Esophagus muscularis mucosa (tissue), 4 donors: ENCODE measurements around the gene NGDN. TPM values are rescaled to one million over a fixed set of nuclear protein-coding genes. Genes with fewer than 3 reads are reported as not detected.

Experiments used
- DNase-seq: peaks from one replicate; pipeline ENCODE4 v3.0.0-alpha.2; 2017; ENCODE audit errors: extremely low spot score
- H3K27ac ChIP-seq, 4 donors: fragments of 200-600 bp; sonication (generic); replicated peaks in 1 of 4; 1 replicate in 3 of 4; 2 replicates in 1 of 4; pipeline ENCODE4 v1.5.1; 2016 to 2019; ENCODE audit warnings: mild to moderate bottlenecking in 1 of 4
- H3K27me3 ChIP-seq, 4 donors: fragments of 200-600 bp; sonication (generic); one replicate each; pipeline versions ENCODE4 v1.5.1 to v1.6.0; 2016 to 2019
- H3K36me3 ChIP-seq, 4 donors: fragments of 200-600 bp; sonication (generic); one replicate each; pipeline ENCODE4 v1.5.1; 2016 to 2019
- H3K4me1 ChIP-seq, 4 donors: fragments of 200-600 bp; sonication (generic); one replicate each; pipeline ENCODE4 v1.5.1; 2016 to 2019
- H3K4me3 ChIP-seq, 4 donors: fragments of 200-600 bp; sonication (generic); 1 replicate in 2 of 4; 2 replicates in 2 of 4; pipeline ENCODE4 v1.5.1; 2016 to 2019; ENCODE audit warnings: mild to moderate bottlenecking in 4 of 4, moderate library complexity in 1 of 4
- H3K9me3 ChIP-seq, 4 donors: fragments of 200-600 bp; sonication (generic); 1 replicate in 3 of 4; 2 replicates in 1 of 4; pipeline ENCODE4 v1.5.1; 2016 to 2019
- CTCF ChIP-seq, 3 experiments: fragments of 200-600 bp in 2 of 3; fragments of 450-650 bp in 1 of 3; sonication (generic) in 2 of 3; IDR thresholded peaks; one replicate each; pipeline ENCODE4 v1.5.1; 2017 to 2019; ENCODE audit warnings: antibody characterized with exemption in 3 of 3, mild to moderate bottlenecking in 2 of 3, moderate library complexity in 1 of 3
- EP300 ChIP-seq: sonication (generic); formaldehyde crosslinking; IDR thresholded peaks from one replicate; pipeline ENCODE4 v1.6.1; 2017; ENCODE audit warnings: antibody characterized with exemption
- POLR2A ChIP-seq: fragments of 450-650 bp; IDR thresholded peaks from one replicate; pipeline ENCODE4 v1.6.1; 2017; ENCODE audit warnings: antibody characterized with exemption, moderate library complexity, mild to moderate bottlenecking, low read depth
- POLR2AphosphoS5 ChIP-seq, 2 donors: sonication (generic); formaldehyde crosslinking; IDR thresholded peaks; one replicate each; pipeline ENCODE4 v1.6.1; 2017; ENCODE audit warnings: antibody characterized with exemption in 2 of 2
- WGBS: methylation state at CpG from one replicate; pipeline ENCODE4 v1.1.5; 2018; 5-methylcytosine and 5-hydroxymethylcytosine counted together
- intact Hi-C: fragments of 100-400 bp; cut with DNase I; formaldehyde crosslinking; loops from one replicate; pipeline ENCODE4 v1.15.1; 2023
- total RNA-seq, 4 donors: library from RNA; depleted of rRNA; stranded (reverse); fragments of >200 nt; gene quantifications; one replicate each; pipeline versions ENCODE4 v1.1.0 to v1.2.1, GENCODE V29; 2016

The NGDN gene
- total RNA-seq, 4 donors from 2014 or later: 21.6 to 43.2 (median 34.0) TPM

- H3K9me3 ChIP-seq: no peaks in the 10 kb centered on the region
- no peaks in the 10 kb centered on the region for H3K4me1 ChIP-seq
- WGBS: 84% methylated on average over 8 of the region's 9 CpGs
- H3K4me3 ChIP-seq: no peak overlapping the region
- intact Hi-C loops: no loop called here
- TF ChIP-seq EP300: no peak
- no peak overlapping the region for H3K27ac ChIP-seq
- peaks cover 0 to 22% (median 4%) of the 10 kb centered on the region in 4 donors for H3K36me3 ChIP-seq
- no peaks in the 10 kb centered on the region for H3K27me3 ChIP-seq
- no peak for DNase-seq
Measured at GRCh38 chr14:23522643-23523198, 53.2 kb downstream of the NGDN start.

GRCh38 chr14:23523229-23524016 lies 53.9 kb downstream of the NGDN start:
- H3K4me3 ChIP-seq: no peak overlapping the region
- H3K36me3 ChIP-seq: peaks cover 0 to 22% (median 4%) of the 10 kb centered on the region in 4 donors
- 92% methylated on average over 9 of the region's 16 CpGs for WGBS
- TF ChIP-seq CTCF (IDR thresholded peaks at IDR 0.05): no peak
- intact Hi-C loops: no loop called here
- no peak for DNase-seq
- no peaks in the 10 kb centered on the region for H3K27me3 ChIP-seq
- H3K27ac ChIP-seq: no peak overlapping the region
- H3K4me1 ChIP-seq: no peaks in the 10 kb centered on the region
- no peaks in the 10 kb centered on the region for H3K9me3 ChIP-seq

GRCh38 chr14:23524954-23525353 lies 55.5 kb downstream of the NGDN start:
- H3K9me3 ChIP-seq: no peaks in the 10 kb centered on the region
- no peak for DNase-seq
- H3K27ac ChIP-seq: no peak overlapping the region
- intact Hi-C loops: no loop called here
- no peaks in the 10 kb centered on the region for H3K4me1 ChIP-seq
- TF ChIP-seq CTCF (IDR thresholded peaks at IDR 0.05): no peak
- no peak for TF ChIP-seq EP300
- TF ChIP-seq POLR2A: no peak
- no peak for TF ChIP-seq POLR2AphosphoS5 (IDR thresholded peaks at IDR 0.05)
- H3K27me3 ChIP-seq: no peaks in the 10 kb centered on the region
- H3K4me3 ChIP-seq: no peak overlapping the region
- WGBS: 96% methylated on average over 14 of the region's 14 CpGs
- peaks cover 0 to 22% (median 4%) of the 10 kb centered on the region in 4 donors for H3K36me3 ChIP-seq

GRCh38 chr14:23525611-23526010 lies 56.1 kb downstream of the NGDN start:
- H3K36me3 ChIP-seq: peaks cover 0 to 22% (median 4%) of the 10 kb centered on the region in 4 donors
- H3K27ac ChIP-seq: no peak overlapping the region
- H3K4me1 ChIP-seq: no peaks in the 10 kb centered on the region
- WGBS: 81% methylated on average over 7 of the region's 8 CpGs
- no peaks in the 10 kb centered on the region for H3K27me3 ChIP-seq
- intact Hi-C loops: no loop called here
- no peak overlapping the region for H3K4me3 ChIP-seq
- TF ChIP-seq POLR2A (no peak), EP300 (no peak), POLR2AphosphoS5 (IDR thresholded peaks at IDR 0.05) (no peak), CTCF (IDR thresholded peaks at IDR 0.05) (no peak)
- H3K9me3 ChIP-seq: no peaks in the 10 kb centered on the region
- no peak for DNase-seq

Other genes with a start within 250 kb of the NGDN start
- gene RNF212B, start 231.8 kb upstream of the NGDN start, total RNA-seq: under 1 TPM in 1 of 4 donors, not detected in 3; 0.33 TPM
- gene HOMEZ, start 183.6 kb upstream of the NGDN start, total RNA-seq: 10 to 100 TPM in 3 of 4 donors, 1 to 10 TPM in 1; 8.3 to 14.2 (median 12.4) TPM
- gene PPP1R3E, start 166.8 kb upstream of the NGDN start, total RNA-seq: 1 to 10 TPM; 5.4 to 6.3 (median 5.5) TPM
- 100 to 1,000 TPM in 3 of 4 donors, 10 to 100 TPM in 1; 92.8 to 132 (median 121) TPM for gene BCL2L2, start 162.9 kb upstream of the NGDN start, total RNA-seq
- 10 to 100 TPM; 44.6 to 68.1 (median 53.9) TPM for gene PABPN1, start 148.2 kb upstream of the NGDN start, total RNA-seq
- gene SLC22A17, start 116.8 kb upstream of the NGDN start, total RNA-seq: 10 to 100 TPM; 12.5 to 36.9 (median 24.9) TPM
- 10 to 100 TPM; 10.1 to 21.4 (median 12.8) TPM for gene EFS, start 104.5 kb upstream of the NGDN start, total RNA-seq
- not detected for gene IL25, start 96.9 kb upstream of the NGDN start, total RNA-seq
- 1 to 10 TPM in 3 of 4 donors, under 1 TPM in 1; 0.78 to 2.9 (median 1.9) TPM for gene CMTM5, start 92.7 kb upstream of the NGDN start, total RNA-seq
- gene MYH6, start 61.4 kb upstream of the NGDN start, total RNA-seq: under 1 TPM in 3 of 4 donors, not detected in 1; under 0.01 to 0.06 (median under 0.01) TPM
- under 1 TPM in 2 of 4 donors, not detected in 2; 0.11 to 0.26 TPM for gene MYH7, start 34.0 kb upstream of the NGDN start, total RNA-seq
- gene ZFHX2, start 82.1 kb downstream of the NGDN start, total RNA-seq: 1 to 10 TPM in 3 of 4 donors, under 1 TPM in 1; 0.50 to 1.8 (median 1.2) TPM
- 10 to 100 TPM; 18.3 to 20.0 (median 19.7) TPM for gene THTPA, start 86.6 kb downstream of the NGDN start, total RNA-seq
- 10 to 100 TPM; 15.9 to 30.2 (median 20.0) TPM for gene AP1G2, start 98.1 kb downstream of the NGDN start, total RNA-seq
- 1 to 10 TPM in 3 of 4 donors, under 1 TPM in 1; 0.83 to 2.8 (median 2.0) TPM for gene JPH4, start 109.1 kb downstream of the NGDN start, total RNA-seq
- gene DHRS2, start 166.7 kb downstream of the NGDN start, total RNA-seq: under 1 TPM in 2 of 4 donors, not detected in 2; 0.63 to 0.66 TPM